Endodermal cell (in vitro differentiated cells): ENCODE measurements around the gene LRCH1. TPM values are rescaled to one million over a fixed set of nuclear protein-coding genes. Genes with fewer than 3 reads are reported as not detected.

ENCODE experiments used
- DNase-seq: peaks from one replicate; pipeline ENCODE4 v3.0.0-alpha.2; 2017
- H3K27ac ChIP-seq: 2 replicates; pipeline ENCODE4 v1.5.1; 2013; ENCODE audit warnings: mild to moderate bottlenecking, low read depth, low read length, moderate library complexity
- H3K27me3 ChIP-seq: 2 replicates; pipeline ENCODE4 v1.6.1; 2013; ENCODE audit warnings: mild to moderate bottlenecking, low read length, moderate library complexity; ENCODE audit not compliant: insufficient read depth, control insufficient read depth, poor library complexity, severe bottlenecking
- H3K36me3 ChIP-seq: 2 replicates; pipeline ENCODE4 v1.7.0; 2013; ENCODE audit warnings: mild to moderate bottlenecking, low read length, moderate library complexity; ENCODE audit not compliant: control insufficient read depth, insufficient read depth
- H3K4me1 ChIP-seq: one replicate; pipeline ENCODE4 v1.7.0; 2013; ENCODE audit warnings: low read length; ENCODE audit not compliant: control insufficient read depth, insufficient read depth
- H3K4me3 ChIP-seq: 2 replicates; pipeline ENCODE4 v1.5.1; 2013; ENCODE audit warnings: mild to moderate bottlenecking, low read length, moderate library complexity
- H3K9ac ChIP-seq: 2 replicates; pipeline ENCODE4 v1.6.1; 2013; ENCODE audit warnings: mild to moderate bottlenecking, low read length, moderate library complexity; ENCODE audit not compliant: poor library complexity, severe bottlenecking; ENCODE audit errors: extremely low read depth
- H3K9me3 ChIP-seq: 2 replicates; pipeline ENCODE4 v1.6.1; 2013; ENCODE audit warnings: mild to moderate bottlenecking, low read length, moderate library complexity; ENCODE audit not compliant: control insufficient read depth
- H3K27ac Mint-ChIP-seq: 2 replicates; pipeline ENCODE4 v1.8.0; 2020; ENCODE audit warnings: mixed read lengths
- H3K27me3 Mint-ChIP-seq: 2 replicates; pipeline ENCODE4 v1.8.0; 2021; ENCODE audit warnings: mild to moderate bottlenecking, mixed read lengths; ENCODE audit not compliant: insufficient read depth
- H3K36me3 Mint-ChIP-seq: 2 replicates; pipeline ENCODE4 v1.8.0; 2020; ENCODE audit warnings: low read depth, mixed read lengths
- H3K4me1 Mint-ChIP-seq: 2 replicates; pipeline ENCODE4 v1.8.0; 2020; ENCODE audit warnings: mixed read lengths
- H3K4me3 Mint-ChIP-seq: 2 replicates; pipeline ENCODE4 v1.8.0; 2020; ENCODE audit warnings: mild to moderate bottlenecking, moderate library complexity, mixed read lengths
- H3K9me3 Mint-ChIP-seq: 2 replicates; pipeline ENCODE4 v1.8.0; 2020; ENCODE audit warnings: mild to moderate bottlenecking, mixed read lengths
- CTCF ChIP-seq: fragments of 200-600 bp; sonication (generic); conservative IDR thresholded peaks from 2 replicates; pipeline ENCODE4 v1.5.0; 2021; ENCODE audit warnings: antibody characterized with exemption, mild to moderate bottlenecking
- WGBS, 2 experiments: methylation state at CpG; one replicate each; pipeline versions ENCODE4 v1.1.5 to v1.1.7; 2013; ENCODE audit warnings: missing lambda C conversion rate in 2 of 2, mixed read lengths in 1 of 2; ENCODE audit not compliant: insufficient coverage in 1 of 2, insufficient read length in 1 of 2; 5-methylcytosine and 5-hydroxymethylcytosine counted together
- total RNA-seq, 2 donors: library from RNA; stranded (reverse); fragmentation: NEBNext Ultra II Directional in 1 of 2; extraction: Animal tissue kit (Norgen Biotek cat#: 25700) in 1 of 2; gene quantifications; 2 replicates in 1 of 2; 3 replicates in 1 of 2; pipeline ENCODE4 v1.2.1, GENCODE V29; 2021

LRCH1 gene
- total RNA-seq, 2 donors from 2014 or later, result 8.1 to 11.8 TPM

- no peak for DNase-seq
- H3K36me3 ChIP-seq, result no peaks in the 10 kb centered on the region
- no peak overlapping the region for H3K27ac Mint-ChIP-seq
- no peak overlapping the region for H3K27ac ChIP-seq
- H3K4me3 Mint-ChIP-seq, result no peak overlapping the region
- no peak overlapping the region for H3K9ac ChIP-seq
- no peaks in the 10 kb centered on the region for H3K36me3 Mint-ChIP-seq
- no peaks in the 10 kb centered on the region for H3K9me3 ChIP-seq
- peaks cover 6% of the 10 kb centered on the region for H3K4me1 ChIP-seq
- H3K4me3 ChIP-seq, result no peak overlapping the region
- no peaks in the 10 kb centered on the region for H3K9me3 Mint-ChIP-seq
- no peak for TF ChIP-seq CTCF
- H3K27me3 ChIP-seq, result no peaks in the 10 kb centered on the region
- peaks cover 3% of the 10 kb centered on the region for H3K27me3 Mint-ChIP-seq
- H3K4me1 Mint-ChIP-seq, result peaks cover 14% of the 10 kb centered on the region
- 90 to 100% methylated on average over 4 to 13 of the region's 13 CpGs for WGBS, 2 experiments
These were observed 88.5 kb downstream of the LRCH1 start for GRCh38 chr13:46641274-46642081.

- peaks cover 6% of the 10 kb centered on the region for H3K4me1 ChIP-seq
- WGBS, 2 experiments, result 88 to 93% methylated on average over 4 of the region's 4 CpGs
- no peak overlapping the region for H3K4me3 Mint-ChIP-seq
These were observed 89.3 kb downstream of the LRCH1 start for GRCh38 chr13:46642254-46642653.

DNA sequence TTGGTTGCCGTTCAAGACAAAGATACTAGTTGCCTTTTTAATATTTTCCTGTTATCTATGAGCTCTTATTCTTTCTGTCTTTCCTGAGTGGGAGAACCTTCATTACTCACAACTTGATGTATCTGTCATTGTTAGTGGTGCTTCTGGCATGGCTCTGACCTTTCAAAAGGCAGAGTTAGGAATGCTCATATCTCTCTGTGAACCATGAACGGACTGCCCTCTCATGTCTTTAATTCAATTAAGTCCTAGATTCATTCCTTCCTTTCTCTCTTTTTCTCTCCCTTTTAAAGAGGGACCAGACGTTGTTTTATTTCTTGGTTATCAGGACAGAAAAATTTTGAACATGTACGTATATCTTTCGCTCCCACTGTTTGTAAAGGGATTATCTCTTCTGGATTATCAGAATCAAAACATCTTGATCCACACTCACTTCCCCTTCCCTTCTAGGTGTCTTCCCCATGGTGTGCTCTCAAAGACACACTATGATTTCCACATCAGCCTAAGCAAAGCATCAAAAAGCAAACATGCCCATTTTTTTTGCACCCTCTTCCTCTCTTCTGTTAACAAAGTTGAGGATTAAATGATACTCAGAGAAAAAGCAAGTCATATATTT, 90.3 kb downstream of the LRCH1 start:
- Histone ChIP-seq H3K36me3 (no peaks in the 10 kb centered on the region), H3K4me1 (peaks cover 6% of the 10 kb centered on the region), H3K9ac (no peak overlapping the region), H3K27me3 (no peaks in the 10 kb centered on the region), H3K4me3 (no peak overlapping the region), H3K9me3 (no peaks in the 10 kb centered on the region), H3K27ac (no peak overlapping the region)
- H3K9me3 Mint-ChIP-seq, result no peaks in the 10 kb centered on the region
- H3K4me3 Mint-ChIP-seq, result no peak overlapping the region
- TF ChIP-seq CTCF, result no peak
- 91 to 93% methylated on average over 3 to 5 of the region's 5 CpGs for WGBS, 2 experiments
- no peaks in the 10 kb centered on the region for H3K36me3 Mint-ChIP-seq
- DNase-seq, result no peak
- H3K27ac Mint-ChIP-seq, result no peak overlapping the region
- H3K4me1 Mint-ChIP-seq, result peaks cover 24% of the 10 kb centered on the region
- peaks cover 3% of the 10 kb centered on the region for H3K27me3 Mint-ChIP-seq

More at GRCh38 chr13:46642254-46642653, 89.3 kb downstream of the LRCH1 start:
- peaks cover 3% of the 10 kb centered on the region for H3K27me3 Mint-ChIP-seq
- Histone ChIP-seq H3K9me3 (no peaks in the 10 kb centered on the region), H3K4me3 (no peak overlapping the region), H3K9ac (no peak overlapping the region), H3K36me3 (no peaks in the 10 kb centered on the region), H3K27me3 (no peaks in the 10 kb centered on the region), H3K27ac (no peak overlapping the region)
- H3K36me3 Mint-ChIP-seq, result no peaks in the 10 kb centered on the region
- no peak for DNase-seq
- no peaks in the 10 kb centered on the region for H3K9me3 Mint-ChIP-seq
- H3K4me1 Mint-ChIP-seq, result peaks cover 16% of the 10 kb centered on the region
- H3K27ac Mint-ChIP-seq, result no peak overlapping the region
- TF ChIP-seq CTCF, result no peak
